Smooth muscle cell (in vitro differentiated cells): ENCODE data around the gene MYH15. TPM values are rescaled to one million over a fixed set of nuclear protein-coding genes. Genes with fewer than 3 reads are reported as not detected.

Experiments used
- DNase-seq: peaks from one replicate; lab custom pipeline; 2025; ENCODE audit not compliant: unreplicated experiment; lab: John Stamatoyannopoulos, UW
- H2AFZ ChIP-seq: fragments of 200-600 bp; sonication (generic); 2 replicates; pipeline ENCODE4 v1.6.0; 2016; ENCODE audit warnings: antibody characterized with exemption, low read depth, mild to moderate bottlenecking
- H3F3A ChIP-seq: fragments of 200-600 bp; sonication (generic); 2 replicates; pipeline ENCODE4 v1.6.0; 2017; ENCODE audit warnings: antibody characterized with exemption, low read depth
- H3K27ac ChIP-seq: fragments of 200-600 bp; sonication (generic); 2 replicates; pipeline ENCODE4 v1.5.1; 2016; ENCODE audit warnings: low read depth, mild to moderate bottlenecking
- H3K27me3 ChIP-seq: fragments of 200-600 bp; sonication (generic); 2 replicates; pipeline ENCODE4 v1.6.1; 2016; ENCODE audit warnings: low read depth, mild to moderate bottlenecking
- H3K36me3 ChIP-seq: fragments of 200-600 bp; sonication (generic); 2 replicates; pipeline ENCODE4 v1.5.1; 2016; ENCODE audit warnings: low read depth
- H3K4me1 ChIP-seq: fragments of 200-600 bp; sonication (generic); 2 replicates; pipeline ENCODE4 v1.5.1; 2016; ENCODE audit warnings: low read depth
- H3K4me2 ChIP-seq: fragments of 200-600 bp; sonication (generic); 2 replicates; pipeline ENCODE4 v1.6.0; 2016; ENCODE audit warnings: mild to moderate bottlenecking
- H3K4me3 ChIP-seq: fragments of 200-600 bp; sonication (generic); 2 replicates; pipeline ENCODE4 v1.5.1; 2016; ENCODE audit warnings: mild to moderate bottlenecking
- H3K79me2 ChIP-seq: fragments of 200-600 bp; sonication (generic); 2 replicates; pipeline ENCODE4 v1.6.0; 2016; ENCODE audit warnings: low read depth, mild to moderate bottlenecking
- H3K9ac ChIP-seq: fragments of 200-600 bp; sonication (generic); 2 replicates; pipeline ENCODE4 v1.6.0; 2016; ENCODE audit warnings: low read depth
- H3K9me3 ChIP-seq: fragments of 200-600 bp; sonication (generic); replicated peaks from 2 replicates; pipeline ENCODE4 v1.5.1; 2016; ENCODE audit warnings: low read depth
- H4K20me1 ChIP-seq: fragments of 200-600 bp; sonication (generic); 2 replicates; pipeline ENCODE4 v1.6.0; 2016; ENCODE audit warnings: low read depth
- CTCF ChIP-seq: fragments of 200-600 bp; sonication (generic); IDR thresholded peaks from 2 replicates; pipeline ENCODE4 v1.5.1; 2017; ENCODE audit warnings: borderline replicate concordance, mild to moderate bottlenecking, antibody characterized with exemption; ENCODE audit not compliant: insufficient read depth, poor library complexity, severe bottlenecking
- WGBS: methylation state at CpG from one replicate; pipeline ENCODE4 v1.1.7; 2016; ENCODE audit warnings: low lambda C conversion rate; 5-methylcytosine and 5-hydroxymethylcytosine counted together
- polyA plus RNA-seq: library from polyadenylated mRNA; unstranded; fragments of >200 nt; fragmentation: Nextera tagmentation; extraction: Ambion mirVana; gene quantifications from 2 replicates; pipeline ENCODE4 v1.2.1, GENCODE V29; 2016
- total RNA-seq: library from RNA; depleted of rRNA; stranded (reverse); fragments of >200 nt; gene quantifications from 2 replicates; pipeline ENCODE4 v1.2.3, GENCODE V29; 2014

Gene MYH15
- total and polyA plus RNA-seq, 2 experiments from 2014 or later: 0.18 TPM; not detected in 1

- no peak for DNase-seq
- Histone ChIP-seq H4K20me1 (no peaks in the 10 kb centered on the region), H3K79me2 (no peaks in the 10 kb centered on the region), H3K27ac (no peak overlapping the region), H3K4me2 (no peak overlapping the region), H3K4me3 (no peak overlapping the region), H3K36me3 (no peaks in the 10 kb centered on the region), H2AFZ (no peak overlapping the region), H3K27me3 (no peaks in the 10 kb centered on the region), H3K9me3 (no peaks in the 10 kb centered on the region), H3K9ac (no peak overlapping the region), H3F3A (no peaks in the 10 kb centered on the region), H3K4me1 (peaks cover 10% of the 10 kb centered on the region)
- TF ChIP-seq CTCF: no peak
- 72% methylated on average over 5 of the region's 5 CpGs for WGBS
These were observed 163.8 kb downstream of the MYH15 start for GRCh38 chr3:108346301-108347227.

GRCh38 chr3:108345492-108346205 is 164.7 kb downstream of the MYH15 start:
- H3K9me3 ChIP-seq: no peaks in the 10 kb centered on the region

GRCh38 chr3:108343491-108343890 is 166.9 kb downstream of the MYH15 start:
- Histone ChIP-seq H3K36me3 (no peaks in the 10 kb centered on the region), H3K4me1 (peaks cover 10% of the 10 kb centered on the region), H3K4me2 (no peak overlapping the region), H3K4me3 (no peak overlapping the region), H3K79me2 (no peaks in the 10 kb centered on the region), H3K9ac (no peak overlapping the region), H3K27ac (no peak overlapping the region), H3K9me3 (no peaks in the 10 kb centered on the region), H3K27me3 (no peaks in the 10 kb centered on the region), H2AFZ (no peak overlapping the region), H4K20me1 (no peaks in the 10 kb centered on the region), H3F3A (no peaks in the 10 kb centered on the region)
- DNase-seq: no peak
- WGBS: 84% methylated on average over 4 of the region's 4 CpGs
- TF ChIP-seq CTCF: no peak

More at GRCh38 chr3:108345492-108346205, 164.7 kb downstream of the MYH15 start:
- Histone ChIP-seq H3K4me1 (peaks cover 10% of the 10 kb centered on the region), H3K36me3 (no peaks in the 10 kb centered on the region), H3K27ac (no peak overlapping the region), H3K79me2 (no peaks in the 10 kb centered on the region), H2AFZ (no peak overlapping the region), H3K4me2 (no peak overlapping the region), H3K9ac (no peak overlapping the region), H3K27me3 (no peaks in the 10 kb centered on the region), H4K20me1 (no peaks in the 10 kb centered on the region), H3F3A (no peaks in the 10 kb centered on the region), H3K4me3 (no peak overlapping the region)
- DNase-seq: no peak
- WGBS: 38% methylated on average over 6 of the region's 6 CpGs
- no peak for TF ChIP-seq CTCF
